ENCODE measurements around the gene ZBTB9.

The ZBTB9 gene

GRCh38 chr6:33454009-33454946 lies at the start of gene ZBTB9:
ZBTB9 (plus strand) TSS chr6:33454576; CDS start chr6:33455101, 525 bp downstream.
- DNase-seq (ENCODE audit: low spot score): peak; percentile 96

GRCh38 chr6:33404884-33405283 lies 49.5 kb upstream of the ZBTB9 start:
- DNase-seq (ENCODE audit: low spot score): no peak

- DNase-seq (ENCODE audit: low spot score): no peak
Observed at GRCh38 chr6:33405386-33405940, 48.9 kb upstream of the ZBTB9 start.

- no peak for DNase-seq (ENCODE audit: low spot score)
Observed at GRCh38 chr6:33406126-33406525, 48.2 kb upstream of the ZBTB9 start.

- no peak for DNase-seq (ENCODE audit: low spot score)
Observed at GRCh38 chr6:33407132-33407718, 47.2 kb upstream of the ZBTB9 start.

GRCh38 chr6:33410050-33410710 lies 44.2 kb upstream of the ZBTB9 start:
- peak; percentile 95 for DNase-seq (ENCODE audit: low spot score)

GRCh38 chr6:33410711-33411631 lies 43.4 kb upstream of the ZBTB9 start, which contains the start of gene PHF1:
PHF1 (plus strand) TSS chr6:33411014; CDS start chr6:33412264, 1,250 bp downstream.
- no peak for DNase-seq (ENCODE audit: low spot score)

GRCh38 chr6:33411632-33412005 lies 42.8 kb upstream of the ZBTB9 start:
- DNase-seq (ENCODE audit: low spot score): no peak

GRCh38 chr6:33412140-33413009 lies 42.0 kb upstream of the ZBTB9 start:
- no peak for DNase-seq (ENCODE audit: low spot score)

- DNase-seq (ENCODE audit: low spot score): no peak
Observed at GRCh38 chr6:33413241-33414120, 40.9 kb upstream of the ZBTB9 start.

- DNase-seq (ENCODE audit: low spot score): no peak
Observed at GRCh38 chr6:33414592-33415271, 39.6 kb upstream of the ZBTB9 start.

GRCh38 chr6:33415831-33416230 lies 38.5 kb upstream of the ZBTB9 start:
- no peak for DNase-seq (ENCODE audit: low spot score)

- no peak for DNase-seq (ENCODE audit: low spot score)
Observed at GRCh38 chr6:33416386-33417127, 37.8 kb upstream of the ZBTB9 start.

- no peak for DNase-seq (ENCODE audit: low spot score)
Observed at GRCh38 chr6:33417128-33417902, 37.1 kb upstream of the ZBTB9 start.

- peak; percentile 100 for DNase-seq (ENCODE audit: low spot score)
Observed at GRCh38 chr6:33417903-33418689, 36.3 kb upstream of the ZBTB9 start, which contains the start of gene CUTA. CUTA (minus strand) TSS chr6:33418107; CDS start chr6:33418000, 107 bp downstream.

GRCh38 chr6:33418690-33419291 lies 35.6 kb upstream of the ZBTB9 start:
- DNase-seq (ENCODE audit: low spot score): no peak
